DMS53 treated with DMSO at 0.1 percent for 48 hours (cell line): Measurements from ENCODE around the gene CNDP2.
A peak's percentile ranks its signal among the peaks of the same experiment; 100 is the strongest.

Source experiments
- DNase-seq: peaks from one replicate; lab custom pipeline; 2025; ENCODE audit not compliant: unreplicated experiment; lab: John Stamatoyannopoulos, UW

The CNDP2 gene

GRCh38 chr18:74495581-74496507 lies at the start of gene CNDP2:
CNDP2 (plus strand) TSS chr18:74496363; CDS start chr18:74499974, 3,611 bp downstream.
- DNase-seq, result peak; percentile 98

DNA sequence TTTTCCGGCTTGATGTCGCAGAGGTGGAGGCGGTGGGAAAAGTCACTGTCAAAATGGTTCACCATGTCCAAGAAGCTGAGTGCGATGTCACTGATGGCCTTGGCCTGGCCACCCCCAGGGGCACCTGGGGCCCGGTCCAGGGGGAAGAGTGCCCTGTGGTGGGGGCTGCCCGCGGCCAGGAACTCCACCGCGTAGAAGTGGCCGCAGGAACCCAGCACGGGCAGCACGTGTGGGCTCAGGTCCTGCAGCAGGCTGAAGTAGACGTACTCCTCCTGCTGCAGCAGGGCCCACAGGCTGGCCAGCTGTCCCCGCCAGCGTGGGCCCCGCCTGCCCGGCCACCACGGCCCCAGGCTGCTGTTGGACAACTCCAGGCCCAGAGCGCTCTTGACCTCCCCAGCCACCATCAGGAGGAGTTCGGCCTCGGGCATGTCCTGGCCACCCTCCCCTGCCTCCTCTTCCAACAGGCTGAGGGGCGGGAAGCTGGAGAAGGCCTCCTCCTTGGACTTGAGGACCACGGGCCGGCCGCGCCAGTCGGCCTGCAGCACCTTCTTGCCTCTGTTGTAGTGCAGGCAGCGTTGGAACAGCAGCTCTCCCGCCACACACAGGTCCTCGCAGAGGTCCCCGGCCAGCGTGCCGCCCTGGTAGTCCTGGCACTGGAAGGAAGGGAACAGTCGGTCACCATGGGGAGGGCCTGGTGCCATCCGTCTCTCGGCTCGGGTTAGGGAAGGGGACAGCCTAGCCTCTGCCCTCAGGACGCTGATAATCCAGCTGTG lies 49.3 kb upstream of the CNDP2 start:
- DNase-seq, result no peak

GRCh38 chr18:74447404-74448152 lies 48.6 kb upstream of the CNDP2 start:
- no peak for DNase-seq

DNA sequence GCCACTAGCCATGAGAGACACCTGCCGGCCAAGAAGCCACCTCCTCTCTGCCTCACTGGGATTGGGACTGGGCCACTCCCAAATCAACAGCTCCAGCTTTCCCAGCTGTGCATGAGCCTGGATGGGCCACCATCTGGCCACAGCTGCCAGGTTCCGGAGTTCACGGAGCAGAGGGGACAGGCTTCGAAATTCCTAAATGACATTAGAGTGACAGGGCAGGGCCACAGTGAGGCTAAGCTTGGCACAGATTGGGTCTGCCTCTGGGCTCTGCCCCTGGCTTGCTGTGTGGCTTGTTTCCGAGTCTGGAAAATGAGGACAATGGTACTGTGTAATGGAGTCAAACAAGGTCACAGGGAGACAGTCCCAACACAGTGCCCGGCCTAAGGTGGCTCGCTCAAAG lies 45.5 kb upstream of the CNDP2 start:
- no peak for DNase-seq

DNA sequence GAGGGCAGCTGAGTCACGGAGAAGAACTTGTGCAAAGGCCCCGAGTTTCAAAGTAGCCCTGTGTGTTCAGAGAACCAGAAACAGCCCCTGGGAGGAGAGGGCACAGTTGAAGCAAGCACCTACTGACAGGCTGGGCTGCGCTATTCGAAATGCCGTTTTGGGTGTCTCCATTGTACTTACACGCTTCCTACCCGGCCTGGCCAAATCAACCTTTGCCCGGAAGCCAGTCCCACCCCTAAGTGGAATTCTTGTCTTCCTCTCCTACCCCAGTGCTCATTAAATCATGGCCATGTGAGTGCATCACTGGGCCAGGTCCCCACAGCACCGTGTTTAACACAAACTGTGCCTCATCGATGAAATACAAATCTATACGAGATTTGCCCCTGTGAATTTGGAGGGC lies 45.0 kb upstream of the CNDP2 start:
- DNase-seq, result no peak

- DNase-seq, result no peak
These were observed 43.1 kb upstream of the CNDP2 start for GRCh38 chr18:74453016-74453566.

GRCh38 chr18:74453642-74454198 lies 42.4 kb upstream of the CNDP2 start:
- DNase-seq, result no peak

DNA sequence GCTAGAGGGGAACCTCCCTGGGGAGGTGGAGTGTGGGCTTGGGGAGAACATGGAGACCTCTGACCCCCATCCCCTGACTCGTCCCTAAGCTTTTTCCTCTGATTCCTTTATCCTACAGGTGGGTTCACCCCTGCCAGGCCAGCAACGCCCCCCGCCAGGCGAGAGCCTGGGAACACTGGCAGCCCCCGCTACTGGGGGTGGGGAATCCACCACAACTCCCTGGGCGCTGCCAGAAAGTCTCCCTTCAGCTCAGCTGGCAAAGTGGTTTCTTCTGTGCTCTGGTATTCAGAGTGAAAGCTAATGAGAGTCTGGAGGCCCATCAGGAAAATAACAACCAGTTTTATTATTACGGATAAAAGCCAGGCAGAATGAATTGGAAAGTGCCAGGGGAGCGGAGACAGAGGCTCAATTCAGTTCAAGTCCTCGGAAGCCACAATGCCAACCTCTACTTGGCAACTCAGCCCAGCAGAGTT lies 41.8 kb upstream of the CNDP2 start:
- no peak for DNase-seq

GRCh38 chr18:74455386-74455785 lies 40.8 kb upstream of the CNDP2 start:
- no peak for DNase-seq

GRCh38 chr18:74456017-74456348 lies 40.2 kb upstream of the CNDP2 start:
- no peak for DNase-seq

- no peak for DNase-seq
These were observed 39.7 kb upstream of the CNDP2 start for GRCh38 chr18:74456349-74457042.

DNA sequence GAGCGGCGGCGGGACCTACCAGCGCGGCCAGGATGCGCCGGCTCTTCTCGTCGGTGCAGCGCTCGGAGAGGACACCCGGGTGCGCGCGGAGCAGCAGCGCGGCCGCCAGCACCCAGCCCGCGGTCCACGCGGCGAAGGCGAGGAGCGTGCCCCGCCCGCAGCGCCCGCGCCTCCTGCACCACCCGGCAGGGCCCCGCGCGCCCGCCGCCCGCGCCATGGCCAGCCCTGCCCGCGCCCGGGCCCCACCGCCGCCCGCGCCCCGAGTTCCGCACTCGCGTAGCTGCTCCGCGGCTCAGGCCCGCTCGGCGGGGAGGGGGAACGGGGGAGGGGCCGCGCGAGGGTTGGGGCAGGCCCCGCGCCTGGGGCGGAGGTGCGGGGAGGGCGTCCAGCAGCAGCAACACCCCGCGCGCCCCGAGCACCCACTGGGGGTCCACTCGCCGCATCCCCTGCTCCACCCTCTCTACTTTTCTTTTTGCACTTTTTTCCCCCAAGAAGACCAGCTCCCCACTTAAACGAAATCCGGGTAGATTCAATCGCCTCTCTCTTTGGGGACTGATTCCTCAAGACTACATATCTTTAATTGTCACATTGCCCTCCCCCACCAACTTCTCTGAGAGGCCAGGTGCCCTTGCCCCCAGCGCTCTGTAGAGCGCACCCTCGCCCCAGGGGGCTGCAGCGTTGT lies 39.0 kb upstream of the CNDP2 start, which contains the start of gene DIPK1C:
Gene DIPK1C, minus strand, starts transcription at position 266 of the 682 bp plus-strand sequence. Its CDS starts 49 bp downstream, at position 217.
- DNase-seq, result no peak

GRCh38 chr18:74457725-74458421 lies 38.3 kb upstream of the CNDP2 start:
- no peak for DNase-seq

GRCh38 chr18:74459889-74460288 lies 36.3 kb upstream of the CNDP2 start:
- no peak for DNase-seq

DNA sequence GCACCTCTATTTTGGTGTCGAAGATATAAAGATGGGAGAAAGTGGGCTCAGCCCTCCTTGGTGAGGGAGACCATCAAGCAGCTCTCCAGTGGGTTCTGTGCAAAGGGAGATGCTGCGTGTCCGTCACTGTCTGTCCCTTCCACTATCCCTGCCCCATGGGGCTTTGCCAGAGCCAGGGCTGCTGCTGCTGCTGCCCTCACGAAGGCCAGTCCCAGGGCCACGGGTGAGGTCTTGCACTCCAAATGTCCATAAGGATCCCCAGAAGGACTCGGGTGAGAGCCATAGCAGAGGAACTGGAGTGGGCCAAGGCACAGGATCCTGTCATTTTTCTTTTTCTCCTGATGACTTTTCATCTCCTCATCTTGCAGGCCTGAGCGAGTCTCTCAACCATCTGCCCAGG lies 35.3 kb upstream of the CNDP2 start:
- DNase-seq, result no peak

- DNase-seq, result no peak
These were observed 32.9 kb upstream of the CNDP2 start for GRCh38 chr18:74463254-74463653.

DNA sequence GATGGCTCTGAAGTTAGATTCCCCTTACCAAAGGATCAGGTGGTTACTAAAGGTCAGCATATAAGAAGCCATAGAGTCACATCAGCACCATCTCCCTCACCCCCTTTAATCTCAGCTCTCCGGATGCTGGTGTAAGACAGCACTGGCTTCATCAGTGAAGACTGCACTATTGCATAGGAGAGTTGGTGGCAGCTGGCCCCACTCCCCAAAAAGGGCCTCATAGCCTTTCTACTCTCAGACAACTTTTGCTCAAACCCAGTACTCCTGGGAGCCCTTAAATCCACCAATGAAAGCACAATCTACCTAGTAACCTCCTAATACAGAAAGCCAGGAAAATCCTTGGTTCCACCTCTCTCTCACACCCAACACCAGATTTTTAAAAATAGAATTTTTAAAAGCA lies 32.2 kb upstream of the CNDP2 start:
- DNase-seq, result no peak

DNA sequence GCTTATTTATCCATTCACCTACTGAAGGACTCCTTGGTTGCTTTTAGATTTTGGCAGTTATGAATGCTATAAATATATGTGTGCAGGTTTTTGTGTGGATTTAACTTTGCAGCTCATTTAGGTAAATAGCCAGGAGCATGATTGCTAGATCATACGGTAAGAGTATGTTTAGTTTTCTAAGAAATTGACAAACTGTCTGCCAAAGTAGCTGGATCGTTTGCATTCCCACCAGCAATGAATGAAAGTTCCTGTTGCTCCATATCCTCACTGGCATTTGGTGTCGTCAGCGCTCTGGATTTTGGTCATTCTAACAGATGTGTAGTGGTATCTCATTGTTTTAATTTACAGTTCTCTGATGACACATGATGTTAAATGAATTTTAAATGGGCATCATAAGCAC lies 30.4 kb upstream of the CNDP2 start:
- DNase-seq, result no peak

DNA sequence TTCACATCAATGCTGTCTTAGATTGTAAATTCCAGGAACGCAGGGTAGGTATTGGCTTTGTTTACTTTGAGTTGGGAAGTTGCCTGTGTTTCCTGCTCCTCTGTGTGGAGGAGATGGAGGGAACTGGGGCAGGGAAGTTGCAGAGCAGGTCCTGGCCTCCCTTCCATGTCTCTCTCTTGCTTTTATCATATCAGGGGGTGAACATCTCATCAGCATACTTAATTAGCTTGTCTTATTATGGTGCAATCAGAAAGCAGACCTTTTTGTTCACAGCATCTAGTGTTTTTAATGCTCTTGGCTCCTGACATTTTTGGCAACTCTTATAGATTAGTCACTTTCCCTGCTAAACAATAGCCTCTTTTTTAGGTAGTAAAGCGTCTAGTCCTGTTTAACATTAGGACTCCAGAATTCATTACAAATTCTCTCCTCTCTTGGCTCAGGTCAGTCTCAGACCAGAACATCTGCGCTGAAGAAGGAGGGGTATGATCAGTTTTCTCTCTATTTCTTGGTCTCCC lies 27.6 kb upstream of the CNDP2 start:
- DNase-seq, result no peak
